Lower leg skin (tissue), 3 donors: ENCODE measurements around the gene NR6A1.

ENCODE experiments used
- CTCF ChIP-seq, 3 donors: fragments of 450-650 bp; IDR thresholded peaks; one replicate each; pipeline ENCODE4 v1.5.1; 2016; ENCODE audit warnings: antibody characterized with exemption in 3 of 3, mild to moderate bottlenecking in 3 of 3, moderate library complexity in 2 of 3
- POLR2A ChIP-seq, 2 donors: fragments of 450-650 bp; IDR thresholded peaks; one replicate each; pipeline ENCODE4 v1.6.1; 2016 to 2017; ENCODE audit warnings: antibody characterized with exemption in 2 of 2, mild to moderate bottlenecking in 1 of 2, moderate library complexity in 1 of 2

- TF ChIP-seq CTCF (IDR thresholded peaks at IDR 0.05) (no peak), POLR2A (IDR thresholded peaks at IDR 0.05) (no peak)
These were observed 148.2 kb downstream of the NR6A1 start for GRCh38 chr9:124622882-124623281.
